RWPE1 (cell line): Measurements from ENCODE around the gene FAM222A.

Experiments used
- CTCF ChIA-PET: fragments of 350-600 bp; sonication (Branson Sonifier 250); formaldehyde crosslinking; extraction: SDS; loops from one replicate; lab custom pipeline; 2021; lab: Yijun Ruan, JAX
- POLR2A ChIA-PET: fragments of 400-600 bp; formaldehyde crosslinking; extraction: SDS; loops from one replicate; lab custom pipeline; 2020; ENCODE audit warnings: antibody characterized with exemption; ENCODE audit not compliant: low non-redundant PET; lab: Yijun Ruan, JAX
- DNase-seq: peaks from one replicate; pipeline ENCODE4 v3.0.0; 2012; ENCODE audit warnings: low spot score
- H3K27ac ChIP-seq: fragments of 450-650 bp; 2 replicates; pipeline ENCODE4 v1.5.1; 2017
- TF ChIP-seq, protein P1 (sequence below): fragments of 450-650 bp; conservative IDR thresholded peaks from 2 replicates; pipeline ENCODE4 v1.5.1; 2017; ENCODE audit warnings: low read depth, mild to moderate bottlenecking

FAM222A gene

DNA sequence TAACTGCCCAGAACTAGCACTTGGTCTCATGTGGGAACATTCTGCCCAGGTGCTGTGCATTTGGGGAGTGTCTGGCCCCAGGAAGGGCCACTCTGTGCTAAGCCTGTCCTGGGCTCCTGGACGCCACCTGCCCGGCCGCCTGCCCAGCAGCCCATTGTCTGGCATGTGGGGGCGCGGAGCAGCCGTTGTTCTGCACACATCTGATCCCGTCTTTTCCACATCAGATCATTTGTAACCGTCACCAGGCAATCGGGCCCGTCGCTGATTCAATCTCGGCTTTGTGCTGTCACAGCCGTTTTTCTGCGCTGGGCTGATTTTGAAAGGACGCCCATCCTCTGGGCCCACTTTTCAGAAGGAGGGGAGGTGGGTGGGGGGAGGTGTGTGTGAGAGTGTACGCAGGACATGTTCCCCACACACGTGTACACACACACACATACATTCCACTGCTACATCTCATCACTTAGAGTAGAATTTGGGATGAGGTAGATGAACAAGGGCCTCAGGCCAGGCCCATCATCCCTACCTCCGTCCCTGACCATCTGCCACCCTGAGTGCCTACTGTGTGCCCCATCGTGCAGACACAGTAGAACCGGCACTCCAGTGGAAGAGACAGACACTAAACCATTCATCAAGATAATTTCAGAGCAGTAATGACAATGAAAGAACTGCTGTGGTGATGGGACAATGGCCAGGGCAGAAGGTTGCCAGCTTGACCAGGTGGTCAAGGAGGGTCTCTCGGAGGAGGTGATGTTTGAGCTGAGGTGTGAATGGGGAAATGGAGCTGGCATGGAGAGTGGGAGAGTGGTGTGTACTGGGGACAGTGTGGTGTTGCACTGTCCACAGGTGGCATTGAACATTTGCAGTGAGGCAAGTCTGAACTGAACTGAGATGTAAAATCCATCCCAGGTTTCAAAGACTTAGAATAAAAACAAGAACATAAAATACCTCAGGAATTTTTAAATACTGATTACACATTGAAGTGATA, 19.0 kb downstream of the FAM222A start:
- no peak overlapping the region for H3K27ac ChIP-seq
- TF ChIP-seq, protein P1, sequence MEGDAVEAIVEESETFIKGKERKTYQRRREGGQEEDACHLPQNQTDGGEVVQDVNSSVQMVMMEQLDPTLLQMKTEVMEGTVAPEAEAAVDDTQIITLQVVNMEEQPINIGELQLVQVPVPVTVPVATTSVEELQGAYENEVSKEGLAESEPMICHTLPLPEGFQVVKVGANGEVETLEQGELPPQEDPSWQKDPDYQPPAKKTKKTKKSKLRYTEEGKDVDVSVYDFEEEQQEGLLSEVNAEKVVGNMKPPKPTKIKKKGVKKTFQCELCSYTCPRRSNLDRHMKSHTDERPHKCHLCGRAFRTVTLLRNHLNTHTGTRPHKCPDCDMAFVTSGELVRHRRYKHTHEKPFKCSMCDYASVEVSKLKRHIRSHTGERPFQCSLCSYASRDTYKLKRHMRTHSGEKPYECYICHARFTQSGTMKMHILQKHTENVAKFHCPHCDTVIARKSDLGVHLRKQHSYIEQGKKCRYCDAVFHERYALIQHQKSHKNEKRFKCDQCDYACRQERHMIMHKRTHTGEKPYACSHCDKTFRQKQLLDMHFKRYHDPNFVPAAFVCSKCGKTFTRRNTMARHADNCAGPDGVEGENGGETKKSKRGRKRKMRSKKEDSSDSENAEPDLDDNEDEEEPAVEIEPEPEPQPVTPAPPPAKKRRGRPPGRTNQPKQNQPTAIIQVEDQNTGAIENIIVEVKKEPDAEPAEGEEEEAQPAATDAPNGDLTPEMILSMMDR: no peak
- no peak for DNase-seq
- ChIA-PET POLR2A (no interaction called here), CTCF (interaction anchor here (0.6 to 1.2 kb wide), 3 partner anchors 24 to 304 kb away, joined by 3 to 4 read pairs (median 3); no protein-coding TSS in a partner anchor)

DNA sequence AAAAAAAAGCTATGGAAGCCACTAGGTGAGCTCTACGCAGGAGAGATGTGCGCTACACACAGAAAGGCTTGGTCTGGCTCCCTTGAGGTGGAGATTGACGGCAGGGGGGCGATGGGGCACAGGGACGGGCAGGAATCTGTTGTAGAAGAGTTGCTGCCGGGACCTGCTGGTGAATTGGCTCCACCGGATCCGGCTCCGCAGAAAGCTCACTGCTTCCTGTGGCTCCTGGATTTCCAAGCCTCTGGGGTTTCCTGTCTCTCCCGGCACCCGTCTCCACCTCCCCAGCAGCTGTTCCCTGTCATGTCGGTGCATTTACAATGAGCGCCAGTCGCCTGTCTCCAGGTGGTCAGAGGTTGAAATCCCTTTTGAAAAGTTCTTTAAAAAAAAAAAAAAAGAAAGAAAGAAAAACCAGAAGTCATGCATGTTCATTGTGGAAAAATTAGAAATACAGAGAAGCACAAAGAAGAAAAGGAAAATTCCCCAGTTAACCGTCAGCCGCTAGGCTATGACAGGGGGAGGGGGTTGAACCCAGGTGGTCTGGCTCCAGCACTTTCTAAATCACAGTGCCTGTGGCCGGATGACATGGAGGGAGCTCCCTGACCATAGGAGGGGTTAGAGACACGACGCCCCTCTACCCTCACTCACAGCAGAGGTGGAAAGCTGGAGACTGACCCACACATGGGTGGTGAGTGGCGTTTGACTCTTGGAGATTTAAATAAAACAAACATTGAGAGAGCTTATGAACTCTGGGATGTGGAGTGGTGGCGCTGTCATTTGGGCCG, 20.8 kb downstream of the FAM222A start:
- CTCF ChIA-PET: interaction anchor here (0.5 to 1.0 kb wide), 4 partner anchors 11 to 769 kb away, joined by 3 to 4 read pairs (median 3); no protein-coding TSS in a partner anchor
- DNase-seq: no peak
- POLR2A ChIA-PET: no interaction called here
- TF ChIP-seq, protein P1: no peak
- H3K27ac ChIP-seq: no peak overlapping the region

DNA sequence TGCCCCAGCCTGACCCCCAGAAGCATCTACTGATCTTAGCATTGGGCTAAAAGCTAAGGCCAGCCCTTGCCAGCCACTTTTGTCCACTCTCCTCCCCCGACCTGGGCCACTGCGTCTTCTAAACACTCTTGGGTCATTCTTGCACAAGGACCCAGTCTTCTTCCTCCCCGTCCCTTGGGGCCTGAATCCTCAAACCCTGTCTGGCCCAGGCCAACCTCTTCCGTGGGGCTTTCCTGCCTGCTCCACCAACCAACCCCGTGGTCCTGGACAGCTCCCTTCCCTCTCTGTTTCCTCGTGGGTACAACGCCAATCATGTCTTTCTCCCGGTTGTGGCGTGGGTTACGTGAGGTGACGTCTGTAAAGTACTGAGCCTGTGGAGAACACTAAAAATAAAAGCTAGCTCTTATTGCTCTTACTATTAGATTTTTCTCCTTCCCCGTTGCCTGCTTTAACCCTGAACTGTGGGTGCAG, 21.5 kb downstream of the FAM222A start:
- POLR2A ChIA-PET: no interaction called here
- DNase-seq: no peak

DNA sequence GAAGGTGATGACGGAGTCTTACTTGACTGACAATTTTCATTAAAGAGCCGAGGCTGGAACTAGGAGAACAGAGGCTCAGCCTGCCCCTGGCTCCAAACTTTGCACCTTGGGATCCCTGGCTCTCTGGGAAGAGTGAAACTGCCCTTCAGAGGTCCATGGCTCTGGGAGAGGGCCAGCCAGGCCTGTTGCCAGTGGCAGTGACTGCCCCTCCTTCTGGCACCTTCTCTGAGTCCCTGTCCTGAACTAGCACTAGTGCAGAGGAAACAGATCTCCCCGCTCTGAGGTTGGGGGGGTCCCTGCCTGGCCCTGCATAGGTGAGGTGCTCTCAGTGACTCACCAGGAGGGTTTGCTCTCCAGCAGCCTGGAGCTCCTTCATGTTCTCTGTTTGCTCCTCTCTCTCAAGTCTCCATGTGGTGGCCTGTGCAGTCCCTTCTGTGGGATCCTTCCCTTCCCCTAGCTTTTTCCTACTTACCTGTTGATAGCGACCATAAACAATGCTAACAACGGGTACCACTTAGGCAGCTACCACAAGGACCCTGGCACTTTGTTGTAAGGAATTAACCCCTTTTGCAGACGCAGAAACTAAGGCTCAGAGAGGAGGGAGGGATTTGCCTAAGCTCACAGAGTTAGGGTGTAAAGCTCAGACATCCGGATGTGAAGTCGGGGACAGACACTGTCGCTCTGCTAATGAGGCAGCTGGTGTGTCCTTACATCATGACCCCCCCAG, 22.4 kb downstream of the FAM222A start:
- DNase-seq: no peak
- TF ChIP-seq, protein P1: no peak
- ChIA-PET CTCF (interaction anchor here (0.5 kb wide), 1 partner anchor 146 kb away, joined by 3 read pairs; no protein-coding TSS in a partner anchor), POLR2A (no interaction called here)
- no peak overlapping the region for H3K27ac ChIP-seq

More for the DNA sequence above, 21.5 kb downstream of the FAM222A start:
- TF ChIP-seq, protein P1: no peak
- no peak overlapping the region for H3K27ac ChIP-seq
- CTCF ChIA-PET: interaction anchor here (0.5 to 1.0 kb wide), 2 partner anchors 11 to 145 kb away, joined by 3 read pairs; no protein-coding TSS in a partner anchor

DNA sequence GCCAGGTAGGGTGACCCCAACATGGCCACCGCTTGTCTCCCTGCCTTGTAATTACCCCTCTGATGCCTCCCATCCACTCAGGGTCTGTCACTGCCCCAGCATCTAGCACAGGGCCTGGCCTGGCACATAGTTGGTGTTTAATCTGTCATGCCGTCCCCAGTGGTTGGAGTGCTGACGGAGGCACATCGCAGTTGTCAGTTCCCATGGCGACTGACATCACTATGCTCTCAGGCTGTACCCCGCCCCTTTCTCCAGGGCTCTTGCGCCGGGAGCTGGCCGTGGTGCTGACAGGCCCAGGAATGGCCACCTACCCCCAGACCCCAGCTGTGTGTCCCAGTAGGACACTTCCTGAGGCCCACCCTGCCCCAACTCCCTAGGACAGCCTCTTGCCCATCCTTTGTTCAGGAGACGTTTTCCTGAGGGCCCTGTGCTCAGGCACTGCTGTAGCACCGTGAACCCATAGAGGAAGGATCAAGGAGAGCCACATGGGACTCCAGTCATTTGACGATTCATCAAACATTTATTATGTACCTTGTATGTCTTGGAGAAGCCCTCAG, 23.0 kb downstream of the FAM222A start:
- TF ChIP-seq, protein P1: no peak
- CTCF ChIA-PET: no interaction called here
- peak; percentile 63 for DNase-seq
- no peak overlapping the region for H3K27ac ChIP-seq
- POLR2A ChIA-PET: no interaction called here
